OCI-LY7 (cell line): ENCODE results near the gene COMMD3.

ENCODE experiments used
- CTCF ChIP-seq: fragments of 200-600 bp; sonication (generic); conservative IDR thresholded peaks from 2 replicates; pipeline ENCODE4 v1.5.1; 2014; ENCODE audit warnings: mild to moderate bottlenecking, antibody characterized with exemption, low read length, moderate library complexity, mixed read lengths
- EZH2phosphoT487 ChIP-seq: fragments of 200-600 bp; sonication (generic); IDR thresholded peaks from 2 replicates; pipeline ENCODE4 v1.6.1; 2018; ENCODE audit warnings: low read depth, borderline replicate concordance, mild to moderate bottlenecking, mixed run types, antibody characterized with exemption, low read length, moderate library complexity, mixed read lengths

DNA sequence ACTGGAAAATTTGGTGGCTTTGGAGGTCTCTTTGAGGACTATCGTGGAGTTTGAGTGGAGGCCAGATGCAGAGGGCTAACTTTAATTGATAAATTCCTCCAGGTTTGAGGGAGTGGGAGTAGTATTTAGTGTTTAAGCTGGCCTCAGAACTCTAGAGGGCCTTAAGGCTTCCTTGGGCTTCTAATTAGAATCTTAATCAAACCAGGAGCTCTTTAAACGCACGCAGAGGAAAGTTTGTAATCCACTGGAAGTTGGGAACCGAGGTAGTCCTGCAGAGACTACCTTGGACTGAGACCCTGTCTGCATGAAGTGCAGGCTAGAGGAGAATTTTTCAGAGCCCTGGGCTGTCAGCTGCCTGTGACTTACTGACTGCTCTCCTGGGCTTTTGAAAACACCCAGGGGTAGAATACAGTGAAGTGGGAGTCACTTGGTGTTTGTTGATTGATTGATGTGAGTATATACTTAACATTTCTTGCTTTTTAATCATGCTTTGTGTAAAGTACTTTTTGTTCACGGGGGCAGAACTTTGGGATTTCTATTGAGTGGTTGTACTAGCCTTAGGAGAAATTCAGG, 35.0 kb downstream of the COMMD3 start:
- no peak for TF ChIP-seq CTCF
- no peak for TF ChIP-seq EZH2phosphoT487
